Liver (tissue), 3 donors: Measurements from ENCODE around the gene PROC.

Experiments
- ATF3 ChIP-seq: IDR thresholded peaks from 2 replicates; pipeline ENCODE4 v1.6.1; 2016; ENCODE audit warnings: antibody characterized with exemption
- CTCF ChIP-seq: fragments of 150-350 bp; IDR thresholded peaks from 2 replicates; pipeline ENCODE4 v1.5.1; 2017; ENCODE audit warnings: improper control_type of control experiment, low read depth, low read length; ENCODE audit not compliant: missing input control
- GABPA ChIP-seq, 2 donors: IDR thresholded peaks in 1 of 2; conservative IDR thresholded peaks in 1 of 2; 2 replicates each; pipeline ENCODE4 v1.6.1; 2016; ENCODE audit warnings: antibody characterized with exemption in 2 of 2, mild to moderate bottlenecking in 1 of 2, moderate library complexity in 1 of 2
- JUND ChIP-seq, 2 donors: IDR thresholded peaks; 2 replicates each; pipeline ENCODE4 v1.6.1; 2016; ENCODE audit warnings: antibody characterized with exemption in 2 of 2
- MAX ChIP-seq: IDR thresholded peaks from 2 replicates; pipeline ENCODE4 v1.6.1; 2016; ENCODE audit warnings: antibody characterized with exemption
- NR2F2 ChIP-seq: IDR thresholded peaks from 2 replicates; pipeline ENCODE4 v1.6.1; 2016; ENCODE audit warnings: antibody characterized with exemption
- REST ChIP-seq: IDR thresholded peaks from 2 replicates; pipeline ENCODE4 v1.6.1; 2016; ENCODE audit warnings: antibody characterized with exemption, mild to moderate bottlenecking
- SP1 ChIP-seq: IDR thresholded peaks from 2 replicates; pipeline ENCODE4 v1.6.1; 2018; ENCODE audit warnings: antibody characterized with exemption, mild to moderate bottlenecking
- TAF1 ChIP-seq: conservative IDR thresholded peaks from 2 replicates; pipeline ENCODE4 v1.6.1; 2016; ENCODE audit warnings: antibody characterized with exemption, mild to moderate bottlenecking
- donor health status: healthy.
- donor health status: healthy.

GRCh38 chr2:127471286-127471988 lies 53.2 kb downstream of the PROC start:
- TF ChIP-seq SP1 (peak; percentile 45), ATF3 (no peak), REST (no peak), CTCF (no peak), JUND (IDR thresholded peaks at IDR 0.05) (peak in 1 of 2 donors; percentile 28), GABPA (IDR thresholded peaks at IDR 0.05 in 1 of 2, conservative IDR thresholded peaks at IDR 0.05 in 1 of 2) (no peak), MAX (no peak), NR2F2 (no peak), TAF1 (no peak)
